Parathyroid adenoma (tissue), 2 donors: ENCODE data around the gene TMEM86B.

ENCODE experiments used
- H2AFZ ChIP-seq: fragments of 300-600 bp; sonication (generic); one replicate; pipeline ENCODE4 v1.7.0; 2017; ENCODE audit warnings: antibody characterized with exemption, mild to moderate bottlenecking
- H3K27ac ChIP-seq: fragments of 300-600 bp; sonication (generic); one replicate; pipeline ENCODE4 v1.7.0; 2017
- H3K27me3 ChIP-seq: fragments of 300-600 bp; sonication (generic); one replicate; pipeline ENCODE4 v1.7.0; 2017; ENCODE audit warnings: low read length; ENCODE audit not compliant: control insufficient read depth, insufficient read depth
- H3K36me3 ChIP-seq: fragments of 300-600 bp; sonication (generic); one replicate; pipeline ENCODE4 v1.7.0; 2017; ENCODE audit warnings: low read length; ENCODE audit not compliant: control insufficient read depth, insufficient read depth
- H3K4me1 ChIP-seq: fragments of 300-600 bp; sonication (generic); one replicate; pipeline ENCODE4 v1.7.0; 2017; ENCODE audit warnings: control low read depth
- H3K4me2 ChIP-seq: fragments of 300-600 bp; sonication (generic); one replicate; pipeline ENCODE4 v1.7.0; 2017; ENCODE audit warnings: low read length
- H3K4me3 ChIP-seq: fragments of 300-600 bp; sonication (generic); one replicate; pipeline ENCODE4 v1.7.0; 2017; ENCODE audit warnings: low read depth, low read length
- H3K79me2 ChIP-seq: fragments of 300-600 bp; sonication (generic); one replicate; pipeline ENCODE4 v1.7.0; 2017; ENCODE audit warnings: control low read depth
- H3K9ac ChIP-seq: fragments of 300-600 bp; sonication (generic); one replicate; pipeline ENCODE4 v1.7.0; 2017; ENCODE audit warnings: mild to moderate bottlenecking
- H3K9me3 ChIP-seq: fragments of 300-600 bp; sonication (generic); one replicate; pipeline ENCODE4 v1.7.0; 2017; ENCODE audit warnings: low read length; ENCODE audit not compliant: control insufficient read depth
- CTCF ChIP-seq: fragments of 300-600 bp; sonication (generic); IDR thresholded peaks from one replicate; pipeline ENCODE4 v1.7.0; 2017; ENCODE audit warnings: antibody characterized with exemption, mild to moderate bottlenecking
- donor health status: primary hyperparathyroidism.

Gene TMEM86B

GRCh38 chr19:55238030-55238429 is 9.5 kb upstream of the TMEM86B start:
- Histone ChIP-seq H3K27me3 (no peaks in the 10 kb centered on the region), H3K4me3 (no peak overlapping the region), H3K9me3 (no peaks in the 10 kb centered on the region), H3K4me2 (no peak overlapping the region), H2AFZ (no peak overlapping the region), H3K79me2 (peaks cover 17% of the 10 kb centered on the region), H3K36me3 (no peaks in the 10 kb centered on the region), H3K27ac (no peak overlapping the region), H3K9ac (no peak overlapping the region), H3K4me1 (no peaks in the 10 kb centered on the region)
- TF ChIP-seq CTCF: no peak

GRCh38 chr19:55232986-55233385 is 4.4 kb upstream of the TMEM86B start:
- no peaks in the 10 kb centered on the region for H3K27me3 ChIP-seq
- no peaks in the 10 kb centered on the region for H3K36me3 ChIP-seq
- TF ChIP-seq CTCF: no peak
- H3K9me3 ChIP-seq: no peaks in the 10 kb centered on the region
- H3K4me2 ChIP-seq: no peak overlapping the region
- no peak overlapping the region for H3K27ac ChIP-seq
- no peak overlapping the region for H3K9ac ChIP-seq
- H3K4me1 ChIP-seq: no peaks in the 10 kb centered on the region
- H2AFZ ChIP-seq: no peak overlapping the region
- H3K4me3 ChIP-seq: no peak overlapping the region
- H3K79me2 ChIP-seq: peaks cover 3% of the 10 kb centered on the region

- Histone ChIP-seq H3K36me3 (no peaks in the 10 kb centered on the region), H3K79me2 (peaks cover 3% of the 10 kb centered on the region), H2AFZ (no peak overlapping the region), H3K27ac (no peak overlapping the region), H3K9ac (no peak overlapping the region), H3K4me3 (no peak overlapping the region), H3K27me3 (no peaks in the 10 kb centered on the region), H3K4me2 (no peak overlapping the region), H3K4me1 (no peaks in the 10 kb centered on the region), H3K9me3 (no peaks in the 10 kb centered on the region)
- no peak for TF ChIP-seq CTCF
These were observed 3.7 kb upstream of the TMEM86B start for GRCh38 chr19:55232286-55232602.

- H3K4me1 ChIP-seq: no peaks in the 10 kb centered on the region
- H3K27me3 ChIP-seq: no peaks in the 10 kb centered on the region
- no peak overlapping the region for H3K4me2 ChIP-seq
- no peaks in the 10 kb centered on the region for H3K9me3 ChIP-seq
- no peak overlapping the region for H3K4me3 ChIP-seq
- no peak overlapping the region for H3K27ac ChIP-seq
- peaks cover 3% of the 10 kb centered on the region for H3K79me2 ChIP-seq
- no peaks in the 10 kb centered on the region for H3K36me3 ChIP-seq
- TF ChIP-seq CTCF: no peak
- H3K9ac ChIP-seq: no peak overlapping the region
- no peak overlapping the region for H2AFZ ChIP-seq
These were observed 3.1 kb upstream of the TMEM86B start for GRCh38 chr19:55231391-55232285.

GRCh38 chr19:55230780-55231179 is 2.2 kb upstream of the TMEM86B start:
- Histone ChIP-seq H3K79me2 (no peaks in the 10 kb centered on the region), H3K4me2 (no peak overlapping the region), H3K27ac (no peak overlapping the region), H3K4me3 (no peak overlapping the region), H2AFZ (no peak overlapping the region), H3K9me3 (no peaks in the 10 kb centered on the region), H3K4me1 (no peaks in the 10 kb centered on the region), H3K9ac (no peak overlapping the region), H3K36me3 (no peaks in the 10 kb centered on the region), H3K27me3 (no peaks in the 10 kb centered on the region)
- no peak for TF ChIP-seq CTCF
